ENCODE measurements around the gene NT5DC1.
"Not testable (repeated sequence)": the region's sequence is repeated elsewhere in the genome, so short reads cannot be mapped to it uniquely, and the experiment has no call there.

Gene NT5DC1

DNA sequence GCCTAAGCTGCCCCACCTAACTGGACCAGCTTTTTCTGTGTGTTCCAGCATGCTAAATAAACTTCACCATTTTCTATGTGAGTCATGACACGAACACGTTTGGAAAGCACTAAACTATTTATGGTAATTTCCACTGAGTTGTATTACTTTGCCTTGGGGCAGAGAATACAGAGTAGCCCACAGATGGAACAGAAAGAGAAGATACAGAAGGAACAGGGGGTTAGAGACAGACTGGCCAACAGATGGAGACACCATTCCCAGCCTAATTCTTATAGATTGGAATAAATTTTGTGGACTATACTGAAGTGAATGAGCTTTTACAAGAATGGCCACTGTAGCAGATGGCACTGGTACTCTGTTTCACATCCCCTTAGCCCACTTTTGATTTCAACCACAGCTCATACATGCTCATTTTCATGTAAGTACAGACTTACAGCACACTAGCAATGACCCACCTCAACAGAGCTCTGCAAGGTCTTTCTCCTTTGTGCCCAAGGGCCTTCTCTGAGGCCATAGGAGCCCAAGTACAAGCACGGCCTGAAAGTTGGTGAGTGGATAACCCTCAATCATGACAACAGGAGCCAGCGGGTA is 13.1 kb upstream of the NT5DC1 start:
- DNase-seq (ENCODE audit: low spot score), result no peak
- TF ChIP-seq, protein P1, sequence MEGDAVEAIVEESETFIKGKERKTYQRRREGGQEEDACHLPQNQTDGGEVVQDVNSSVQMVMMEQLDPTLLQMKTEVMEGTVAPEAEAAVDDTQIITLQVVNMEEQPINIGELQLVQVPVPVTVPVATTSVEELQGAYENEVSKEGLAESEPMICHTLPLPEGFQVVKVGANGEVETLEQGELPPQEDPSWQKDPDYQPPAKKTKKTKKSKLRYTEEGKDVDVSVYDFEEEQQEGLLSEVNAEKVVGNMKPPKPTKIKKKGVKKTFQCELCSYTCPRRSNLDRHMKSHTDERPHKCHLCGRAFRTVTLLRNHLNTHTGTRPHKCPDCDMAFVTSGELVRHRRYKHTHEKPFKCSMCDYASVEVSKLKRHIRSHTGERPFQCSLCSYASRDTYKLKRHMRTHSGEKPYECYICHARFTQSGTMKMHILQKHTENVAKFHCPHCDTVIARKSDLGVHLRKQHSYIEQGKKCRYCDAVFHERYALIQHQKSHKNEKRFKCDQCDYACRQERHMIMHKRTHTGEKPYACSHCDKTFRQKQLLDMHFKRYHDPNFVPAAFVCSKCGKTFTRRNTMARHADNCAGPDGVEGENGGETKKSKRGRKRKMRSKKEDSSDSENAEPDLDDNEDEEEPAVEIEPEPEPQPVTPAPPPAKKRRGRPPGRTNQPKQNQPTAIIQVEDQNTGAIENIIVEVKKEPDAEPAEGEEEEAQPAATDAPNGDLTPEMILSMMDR (IDR thresholded peaks at IDR 0.05; ENCODE audit: extremely low read depth, insufficient read depth, missing control alignments), result no peak
- in situ Hi-C loops (cut with MboI; ENCODE audit: low pct_unique_long_range_greater_than_20kb, low sequenced_read_pairs, unreplicated experiment), result no loop called here

DNA sequence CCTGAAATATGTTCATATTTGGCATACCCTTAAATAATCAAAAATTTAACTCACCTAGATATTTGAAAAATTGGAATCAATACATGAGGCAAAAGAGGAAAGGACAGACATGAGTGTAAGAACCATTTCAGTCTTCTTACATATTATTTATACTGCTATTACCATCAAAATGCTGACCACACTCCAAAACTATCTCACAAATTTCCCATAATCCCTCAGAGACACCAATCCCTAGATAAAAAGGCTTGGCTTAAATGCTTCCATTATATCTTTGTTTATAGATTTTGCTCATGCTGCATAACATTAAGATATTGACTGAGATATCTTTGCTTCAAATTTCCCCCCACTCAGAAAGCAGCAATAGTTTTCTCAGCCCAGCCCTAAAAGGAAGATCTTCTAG is 11.7 kb upstream of the NT5DC1 start:
- no peak for DNase-seq (ENCODE audit: low spot score)
- in situ Hi-C loops (cut with MboI; ENCODE audit: low pct_unique_long_range_greater_than_20kb, low sequenced_read_pairs, unreplicated experiment), result no loop called here
- TF ChIP-seq, protein P1 (IDR thresholded peaks at IDR 0.05; ENCODE audit: extremely low read depth, insufficient read depth, missing control alignments), result no peak

DNA sequence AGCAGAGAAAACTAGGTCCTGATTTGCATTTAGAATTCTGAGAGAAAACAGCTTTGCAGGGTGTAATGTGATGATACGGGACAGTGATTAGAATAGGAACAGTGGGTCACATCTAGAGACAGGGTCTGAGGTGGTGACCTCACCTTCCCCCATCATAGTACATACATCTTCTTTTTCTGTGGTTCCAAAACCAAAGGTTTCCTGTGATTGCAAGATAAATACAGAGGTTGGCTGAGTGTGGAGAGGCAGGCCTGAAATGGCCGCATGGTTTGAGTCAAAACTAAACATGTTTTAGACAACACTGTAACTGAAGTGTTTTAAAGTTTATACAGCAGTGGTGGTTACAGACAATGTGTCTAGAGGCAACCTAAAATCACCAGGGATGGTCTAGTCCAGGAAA is 10.4 kb upstream of the NT5DC1 start:
- in situ Hi-C loops (cut with MboI; ENCODE audit: low pct_unique_long_range_greater_than_20kb, low sequenced_read_pairs, unreplicated experiment), result no loop called here
- TF ChIP-seq, protein P1 (IDR thresholded peaks at IDR 0.05; ENCODE audit: extremely low read depth, insufficient read depth, missing control alignments), result no peak
- peak; percentile 35 for DNase-seq (ENCODE audit: low spot score)

DNA sequence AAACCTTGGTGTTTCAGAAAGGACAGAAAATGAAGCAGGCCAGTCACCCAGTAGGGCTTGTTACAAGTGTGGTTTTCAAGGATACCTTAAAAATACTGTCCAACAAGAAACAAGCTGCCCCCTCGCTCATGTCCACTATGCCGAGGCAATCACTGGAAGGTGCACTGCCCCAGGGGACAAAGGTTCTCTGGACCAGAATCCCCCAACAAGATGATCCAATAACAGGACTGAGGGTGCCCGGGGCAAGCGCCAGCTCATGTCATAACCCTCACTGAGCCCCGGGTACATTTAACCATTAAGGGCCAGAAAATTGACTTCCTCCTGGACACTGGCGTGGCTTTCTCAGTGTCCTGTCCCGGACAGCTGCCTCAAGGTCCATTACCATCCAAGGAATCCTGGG is 6.6 kb upstream of the NT5DC1 start:
- TF ChIP-seq, protein P1 (IDR thresholded peaks at IDR 0.05; ENCODE audit: extremely low read depth, insufficient read depth, missing control alignments), result no peak
- in situ Hi-C loops (cut with MboI; ENCODE audit: low pct_unique_long_range_greater_than_20kb, low sequenced_read_pairs, unreplicated experiment), result no loop called here
- DNase-seq (ENCODE audit: low spot score), result no peak

DNA sequence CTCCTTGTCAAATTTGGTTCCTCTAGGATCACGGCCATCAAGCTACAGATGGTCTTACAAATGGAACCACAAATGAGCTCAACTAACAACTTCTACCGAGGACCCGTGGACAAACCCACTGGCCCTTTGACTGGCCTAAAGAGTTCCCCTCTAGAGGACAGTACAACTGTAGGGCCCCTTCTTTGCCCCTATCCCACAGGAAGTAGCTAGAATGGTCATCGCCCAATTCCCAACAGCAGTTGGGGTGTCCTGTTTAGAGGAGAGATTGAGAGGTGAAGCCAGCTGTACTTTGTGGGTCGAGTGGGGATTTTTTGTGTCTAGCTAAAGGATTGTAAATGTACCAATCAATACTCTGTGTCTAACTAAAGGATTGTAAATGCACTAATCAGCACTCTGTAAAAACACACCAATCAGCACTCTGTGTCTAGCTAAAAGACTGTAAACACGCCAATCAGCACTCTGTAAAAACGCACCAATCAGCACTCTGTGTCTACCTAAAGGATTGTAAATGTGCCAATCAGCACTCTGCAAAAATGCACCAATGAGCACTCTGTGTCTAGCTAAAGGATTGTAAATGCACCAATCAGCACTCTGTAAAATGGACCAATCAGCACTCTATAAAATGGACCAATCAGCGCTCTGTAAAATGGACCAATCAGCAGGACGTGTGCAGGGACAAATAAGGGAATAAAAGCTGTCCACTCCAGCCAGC is 4.4 kb upstream of the NT5DC1 start:
- not testable (repeated sequence) for DNase-seq (ENCODE audit: low spot score)
- in situ Hi-C loops (cut with MboI; ENCODE audit: low pct_unique_long_range_greater_than_20kb, low sequenced_read_pairs, unreplicated experiment), result loop anchor here (5.0 kb wide), 1 partner anchor 84 kb away; no protein-coding TSS in a partner anchor

DNA sequence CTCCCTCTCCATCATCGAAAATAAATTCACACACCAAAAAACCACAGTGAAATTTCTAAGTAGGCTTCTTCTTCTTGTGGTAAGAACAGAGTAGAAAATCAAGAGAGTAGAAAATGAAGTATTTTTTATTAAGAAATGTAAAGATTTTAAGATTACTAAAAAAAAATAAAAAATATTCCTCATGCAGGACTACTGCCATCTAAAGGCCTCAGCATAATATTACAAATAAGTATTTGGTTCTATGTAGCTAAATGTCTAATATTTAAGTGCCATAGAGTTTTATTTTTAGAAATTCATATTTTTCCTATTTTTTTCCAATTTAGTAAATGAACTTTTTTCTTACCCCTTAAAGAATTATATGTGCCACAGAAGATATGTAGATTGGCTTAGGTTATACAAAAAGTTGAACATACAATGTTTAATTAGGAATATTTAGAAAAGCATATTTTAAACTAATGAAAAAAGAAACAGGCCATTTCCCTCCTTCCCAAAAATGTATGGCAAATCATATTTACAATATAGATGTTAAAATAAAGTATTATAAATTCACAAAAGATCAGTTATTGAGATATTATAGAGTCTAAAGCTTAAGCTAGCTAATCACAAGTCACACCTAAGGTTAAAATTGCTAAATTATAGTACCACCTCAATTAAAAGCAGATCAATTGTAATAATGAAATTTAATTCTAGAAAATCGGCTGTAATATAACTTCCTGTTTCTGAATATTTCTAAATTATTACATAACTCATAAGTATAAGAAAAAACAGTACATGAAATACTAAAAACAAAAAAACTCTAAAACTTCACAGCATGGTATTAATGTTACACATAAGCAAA is 3.5 kb upstream of the NT5DC1 start:
- in situ Hi-C loops (cut with MboI; ENCODE audit: low pct_unique_long_range_greater_than_20kb, low sequenced_read_pairs, unreplicated experiment), result loop anchor here (5.0 kb wide), 1 partner anchor 85 kb away; no protein-coding TSS in a partner anchor
- TF ChIP-seq, protein P1 (IDR thresholded peaks at IDR 0.05; ENCODE audit: extremely low read depth, insufficient read depth, missing control alignments), result peak; percentile 35
- no peak for DNase-seq (ENCODE audit: low spot score)
